ENCODE results near the gene NEUROG3.

The NEUROG3 gene, protein sequence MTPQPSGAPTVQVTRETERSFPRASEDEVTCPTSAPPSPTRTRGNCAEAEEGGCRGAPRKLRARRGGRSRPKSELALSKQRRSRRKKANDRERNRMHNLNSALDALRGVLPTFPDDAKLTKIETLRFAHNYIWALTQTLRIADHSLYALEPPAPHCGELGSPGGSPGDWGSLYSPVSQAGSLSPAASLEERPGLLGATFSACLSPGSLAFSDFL

DNA sequence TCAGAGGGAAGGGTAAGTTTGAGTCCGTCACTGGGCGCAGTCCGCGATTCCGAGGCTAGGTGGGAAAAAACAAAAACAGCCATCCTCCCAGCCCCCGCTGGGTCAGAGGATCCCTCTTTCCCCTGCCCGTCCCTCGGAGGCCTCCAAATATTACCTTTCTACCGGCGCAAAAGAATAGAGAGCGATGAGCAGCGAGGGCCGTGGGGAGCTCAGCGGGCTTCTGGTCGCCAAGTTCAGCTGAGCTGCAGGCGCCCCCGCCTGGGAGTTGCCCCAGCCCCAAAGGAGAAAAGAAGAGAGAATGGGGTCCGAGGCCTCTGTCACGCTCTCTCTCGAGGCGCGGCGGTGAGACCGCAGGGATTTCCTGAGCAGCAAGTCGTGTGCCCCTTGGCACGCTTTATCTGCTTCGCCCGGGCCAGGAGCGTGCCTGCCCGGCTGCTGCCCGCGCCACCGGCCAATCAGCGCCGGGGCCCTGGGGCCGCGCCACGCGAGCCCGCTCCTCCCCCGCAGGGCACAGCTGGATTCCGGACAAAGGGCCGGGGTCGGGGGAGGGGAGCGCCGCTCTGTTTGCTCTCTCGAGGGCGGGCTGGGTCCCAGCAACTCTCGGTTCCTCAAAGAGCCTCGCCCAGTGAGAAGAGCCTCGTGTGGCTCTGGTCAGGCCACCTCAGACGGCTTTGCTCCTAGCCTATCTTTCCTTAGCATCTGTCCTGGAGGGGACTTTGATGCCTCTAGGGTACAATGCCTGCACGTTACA lies at the start of gene NEUROG3:
Gene NEUROG3 (minus strand): TSS at position 367 of the 751 bp plus-strand sequence. CDS start 379 bp downstream, outside the sequence.
- DNase-seq (ENCODE audit: low spot score), result peak; percentile 77
- TF ChIP-seq, protein P1, sequence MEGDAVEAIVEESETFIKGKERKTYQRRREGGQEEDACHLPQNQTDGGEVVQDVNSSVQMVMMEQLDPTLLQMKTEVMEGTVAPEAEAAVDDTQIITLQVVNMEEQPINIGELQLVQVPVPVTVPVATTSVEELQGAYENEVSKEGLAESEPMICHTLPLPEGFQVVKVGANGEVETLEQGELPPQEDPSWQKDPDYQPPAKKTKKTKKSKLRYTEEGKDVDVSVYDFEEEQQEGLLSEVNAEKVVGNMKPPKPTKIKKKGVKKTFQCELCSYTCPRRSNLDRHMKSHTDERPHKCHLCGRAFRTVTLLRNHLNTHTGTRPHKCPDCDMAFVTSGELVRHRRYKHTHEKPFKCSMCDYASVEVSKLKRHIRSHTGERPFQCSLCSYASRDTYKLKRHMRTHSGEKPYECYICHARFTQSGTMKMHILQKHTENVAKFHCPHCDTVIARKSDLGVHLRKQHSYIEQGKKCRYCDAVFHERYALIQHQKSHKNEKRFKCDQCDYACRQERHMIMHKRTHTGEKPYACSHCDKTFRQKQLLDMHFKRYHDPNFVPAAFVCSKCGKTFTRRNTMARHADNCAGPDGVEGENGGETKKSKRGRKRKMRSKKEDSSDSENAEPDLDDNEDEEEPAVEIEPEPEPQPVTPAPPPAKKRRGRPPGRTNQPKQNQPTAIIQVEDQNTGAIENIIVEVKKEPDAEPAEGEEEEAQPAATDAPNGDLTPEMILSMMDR (IDR thresholded peaks at IDR 0.05; ENCODE audit: extremely low read depth, missing control alignments), result no peak

DNA sequence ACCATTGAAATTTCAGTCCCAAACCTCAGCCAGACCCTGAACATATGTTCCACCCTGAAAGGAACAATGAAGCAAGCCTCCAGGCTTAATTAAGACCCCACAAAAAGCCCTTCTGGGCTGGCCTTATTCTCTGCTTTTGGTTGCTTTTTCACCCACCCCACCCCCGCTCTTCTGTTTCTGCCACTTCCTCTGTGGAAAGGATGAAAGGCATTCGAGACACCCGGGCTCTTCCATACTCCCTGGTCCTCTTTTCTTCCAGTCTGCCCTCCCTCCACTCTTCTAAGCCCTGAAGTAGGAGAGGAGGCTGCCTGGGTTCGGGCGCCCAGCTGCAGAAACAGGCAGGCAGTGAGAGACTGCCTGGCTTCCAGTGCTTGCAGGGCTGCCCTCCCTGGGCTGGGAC lies 47.4 kb upstream of the NEUROG3 start:
- no peak for DNase-seq (ENCODE audit: low spot score)
- TF ChIP-seq, protein P1 (IDR thresholded peaks at IDR 0.05; ENCODE audit: extremely low read depth, missing control alignments), result no peak

DNA sequence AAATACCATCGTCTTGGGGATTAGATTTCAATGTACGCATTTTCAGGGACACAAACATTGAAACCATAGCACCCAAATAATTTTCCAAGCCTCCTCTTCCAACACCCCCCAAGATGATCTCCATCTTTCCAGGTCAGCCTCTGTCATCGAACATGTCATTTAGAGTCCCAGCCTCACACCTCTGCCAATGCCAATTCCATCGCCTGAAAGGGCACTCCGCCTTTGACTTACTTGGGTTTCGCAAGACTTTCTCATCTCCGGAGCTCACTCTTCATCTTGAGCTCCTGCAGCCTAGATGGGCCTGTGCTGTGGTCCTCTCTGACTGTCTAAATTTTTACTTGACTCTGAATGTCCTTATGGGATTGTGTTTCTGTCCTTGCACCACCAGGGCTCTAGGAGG lies 46.4 kb upstream of the NEUROG3 start:
- no peak for DNase-seq (ENCODE audit: low spot score)
- TF ChIP-seq, protein P1 (IDR thresholded peaks at IDR 0.05; ENCODE audit: extremely low read depth, missing control alignments), result no peak

DNA sequence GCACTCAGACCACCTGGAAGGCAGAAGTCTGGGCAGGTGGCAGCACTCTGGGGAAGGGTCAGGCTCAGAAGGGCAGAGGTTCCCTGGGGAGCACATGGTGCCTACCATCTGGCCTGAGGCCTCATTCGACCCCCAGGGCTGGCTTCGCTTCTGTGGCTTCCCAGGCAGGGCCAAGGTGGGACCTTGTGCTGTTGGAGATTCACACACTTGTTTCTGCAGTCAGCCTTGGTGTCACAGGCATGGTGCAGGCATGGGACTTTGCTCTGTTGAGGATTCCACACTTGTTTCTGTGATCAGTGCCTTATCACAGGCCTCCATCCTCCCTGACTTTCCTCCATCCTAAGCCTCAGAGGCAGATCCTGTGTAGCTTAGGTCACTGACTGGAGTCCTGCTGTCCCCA lies 45.5 kb upstream of the NEUROG3 start:
- TF ChIP-seq, protein P1 (IDR thresholded peaks at IDR 0.05; ENCODE audit: extremely low read depth, missing control alignments), result no peak

DNA sequence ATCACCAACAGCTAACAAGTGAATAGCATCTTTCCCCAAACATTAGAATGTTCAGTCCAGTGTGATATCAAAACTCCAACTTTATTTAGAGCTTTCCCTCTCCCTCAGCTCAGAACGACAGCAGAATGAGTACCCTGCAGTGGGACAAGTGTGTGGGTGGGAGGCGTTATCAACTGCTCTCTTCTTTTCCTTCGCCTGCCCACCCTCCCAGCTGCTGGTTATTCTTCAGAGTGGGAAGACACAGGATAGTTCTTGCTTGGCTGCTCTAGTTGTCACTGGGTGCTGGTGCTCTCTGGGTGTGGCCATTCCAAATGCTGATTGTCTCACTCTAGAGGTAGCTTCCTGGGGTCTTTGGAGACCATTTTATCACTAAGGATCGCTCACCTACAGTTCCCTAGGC lies 43.1 kb upstream of the NEUROG3 start:
- TF ChIP-seq, protein P1 (IDR thresholded peaks at IDR 0.05; ENCODE audit: extremely low read depth, missing control alignments), result no peak
- DNase-seq (ENCODE audit: low spot score), result no peak

More for the DNA sequence above, 45.5 kb upstream of the NEUROG3 start:
- DNase-seq (ENCODE audit: low spot score), result no peak

DNA sequence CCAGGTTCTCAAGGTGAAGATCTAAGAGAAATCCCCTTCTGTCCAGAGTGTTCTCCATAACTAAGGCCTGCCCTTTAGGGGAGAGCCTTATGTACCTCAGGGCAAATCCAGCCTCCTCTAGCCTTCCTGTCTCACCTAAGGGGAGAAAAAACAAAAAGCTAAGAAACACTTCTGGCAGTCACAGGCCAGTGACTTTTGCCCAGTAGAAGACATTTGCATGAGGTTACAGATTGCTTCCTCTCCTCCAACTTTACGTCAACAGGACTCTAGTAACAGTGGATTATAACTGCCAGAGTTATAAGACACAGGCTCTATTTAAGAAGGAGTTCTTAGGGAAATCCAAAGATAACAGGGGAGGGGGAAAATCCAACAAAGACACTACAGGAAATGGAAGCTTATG lies 40.9 kb upstream of the NEUROG3 start:
- TF ChIP-seq, protein P1 (IDR thresholded peaks at IDR 0.05; ENCODE audit: extremely low read depth, missing control alignments), result no peak
- DNase-seq (ENCODE audit: low spot score), result no peak

DNA sequence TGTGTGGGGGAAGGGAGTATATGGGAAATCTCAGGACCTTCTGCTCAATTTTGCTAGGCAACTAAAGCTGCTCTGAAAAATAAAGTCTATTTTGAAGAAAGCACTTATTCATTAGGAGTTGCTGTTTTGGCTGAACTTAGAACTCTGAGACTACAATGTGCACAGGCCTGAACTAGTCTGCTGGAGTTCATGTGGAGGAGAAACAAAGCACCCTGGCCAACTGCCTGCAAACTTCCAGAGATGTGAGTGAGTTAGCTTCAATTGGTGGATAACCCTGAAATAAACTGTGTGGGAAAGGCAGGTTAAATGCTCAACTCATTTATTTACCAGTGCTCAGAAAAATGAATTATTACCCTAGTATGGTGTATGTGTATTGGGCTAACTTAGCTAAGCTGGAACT lies 39.5 kb upstream of the NEUROG3 start:
- no peak for DNase-seq (ENCODE audit: low spot score)
- TF ChIP-seq, protein P1 (IDR thresholded peaks at IDR 0.05; ENCODE audit: extremely low read depth, missing control alignments), result no peak
